Measurements from ENCODE around the gene ASB13.

ASB13 gene

GRCh38 chr10:5669604-5670003, 3.2 kb upstream of the ASB13 start:
- no peak for DNase-seq (ENCODE audit: low spot score)

- DNase-seq (ENCODE audit: low spot score) = no peak
Observed at GRCh38 chr10:5668429-5668828, 2.0 kb upstream of the ASB13 start.

- no peak for DNase-seq (ENCODE audit: low spot score)
Observed at GRCh38 chr10:5666841-5667630, 641 bp upstream of the ASB13 start.

GRCh38 chr10:5665373-5666007, 905 bp downstream of the ASB13 start:
- no peak for DNase-seq (ENCODE audit: low spot score)

- no peak for DNase-seq (ENCODE audit: low spot score)
Observed at GRCh38 chr10:5663692-5664427, 2.5 kb downstream of the ASB13 start.

GRCh38 chr10:5662708-5663579, 3.5 kb downstream of the ASB13 start:
- no peak for DNase-seq (ENCODE audit: low spot score)

GRCh38 chr10:5661043-5661442, 5.4 kb downstream of the ASB13 start:
- DNase-seq (ENCODE audit: low spot score) = no peak

GRCh38 chr10:5659702-5660528, 6.5 kb downstream of the ASB13 start:
- no peak for DNase-seq (ENCODE audit: low spot score)

- peak; percentile 59 for DNase-seq (ENCODE audit: low spot score)
Observed at GRCh38 chr10:5658871-5659618, 7.3 kb downstream of the ASB13 start.

GRCh38 chr10:5656737-5657579, 9.4 kb downstream of the ASB13 start:
- no peak for DNase-seq (ENCODE audit: low spot score)

GRCh38 chr10:5655121-5655520, 11.3 kb downstream of the ASB13 start:
- no peak for DNase-seq (ENCODE audit: low spot score)

GRCh38 chr10:5654218-5654755, 12.1 kb downstream of the ASB13 start:
- no peak for DNase-seq (ENCODE audit: low spot score)

GRCh38 chr10:5652746-5653145, 13.6 kb downstream of the ASB13 start:
- no peak for DNase-seq (ENCODE audit: low spot score)

GRCh38 chr10:5651388-5651764, 15.0 kb downstream of the ASB13 start:
- no peak for DNase-seq (ENCODE audit: low spot score)

- no peak for DNase-seq (ENCODE audit: low spot score)
Observed at GRCh38 chr10:5650664-5651387, 15.6 kb downstream of the ASB13 start.

- DNase-seq (ENCODE audit: low spot score) = no peak
Observed at GRCh38 chr10:5649746-5650145, 16.6 kb downstream of the ASB13 start.

GRCh38 chr10:5648494-5649457, 17.6 kb downstream of the ASB13 start:
- no peak for DNase-seq (ENCODE audit: low spot score)

All from ecto neural progenitor cell (in vitro differentiated cells).